Measurements from ENCODE around the gene CLCN1. TPM values are rescaled to one million over a fixed set of nuclear protein-coding genes. Genes with fewer than 3 reads are reported as not detected.

The CLCN1 gene
- total RNA-seq = not detected in 2 replicates

DNA sequence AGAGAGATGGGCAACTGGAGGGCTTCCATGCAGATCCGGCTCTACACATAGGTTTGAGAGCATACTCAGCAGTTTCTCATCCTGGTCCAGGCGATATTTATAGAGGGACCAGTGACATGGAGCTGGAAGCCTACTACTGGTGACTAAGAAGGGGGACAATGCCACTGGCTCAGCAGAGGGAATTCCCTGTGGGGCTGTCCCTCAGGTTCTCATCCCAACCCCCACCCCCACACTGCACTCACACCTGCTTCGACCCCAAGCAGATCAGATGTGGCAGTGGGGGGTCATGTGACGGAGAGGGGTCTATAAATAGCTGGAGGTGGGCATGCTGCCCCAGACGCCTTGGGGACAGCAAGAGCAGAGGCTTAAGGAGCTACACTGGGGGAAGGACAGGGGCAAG is at the start of gene CLCN1:
Gene CLCN1, plus strand, starts transcription at position 336 of the 400 bp plus-strand sequence. CDS start 102 bp downstream, outside the sequence.

GRCh38 chr7:143284591-143285469 is 31.1 kb upstream of the CLCN1 start, which contains the start of gene TMEM139:
TSS of gene TMEM139 (plus strand) at chr7:143284958. CDS start at chr7:143285958, 1,000 bp downstream.

DNA sequence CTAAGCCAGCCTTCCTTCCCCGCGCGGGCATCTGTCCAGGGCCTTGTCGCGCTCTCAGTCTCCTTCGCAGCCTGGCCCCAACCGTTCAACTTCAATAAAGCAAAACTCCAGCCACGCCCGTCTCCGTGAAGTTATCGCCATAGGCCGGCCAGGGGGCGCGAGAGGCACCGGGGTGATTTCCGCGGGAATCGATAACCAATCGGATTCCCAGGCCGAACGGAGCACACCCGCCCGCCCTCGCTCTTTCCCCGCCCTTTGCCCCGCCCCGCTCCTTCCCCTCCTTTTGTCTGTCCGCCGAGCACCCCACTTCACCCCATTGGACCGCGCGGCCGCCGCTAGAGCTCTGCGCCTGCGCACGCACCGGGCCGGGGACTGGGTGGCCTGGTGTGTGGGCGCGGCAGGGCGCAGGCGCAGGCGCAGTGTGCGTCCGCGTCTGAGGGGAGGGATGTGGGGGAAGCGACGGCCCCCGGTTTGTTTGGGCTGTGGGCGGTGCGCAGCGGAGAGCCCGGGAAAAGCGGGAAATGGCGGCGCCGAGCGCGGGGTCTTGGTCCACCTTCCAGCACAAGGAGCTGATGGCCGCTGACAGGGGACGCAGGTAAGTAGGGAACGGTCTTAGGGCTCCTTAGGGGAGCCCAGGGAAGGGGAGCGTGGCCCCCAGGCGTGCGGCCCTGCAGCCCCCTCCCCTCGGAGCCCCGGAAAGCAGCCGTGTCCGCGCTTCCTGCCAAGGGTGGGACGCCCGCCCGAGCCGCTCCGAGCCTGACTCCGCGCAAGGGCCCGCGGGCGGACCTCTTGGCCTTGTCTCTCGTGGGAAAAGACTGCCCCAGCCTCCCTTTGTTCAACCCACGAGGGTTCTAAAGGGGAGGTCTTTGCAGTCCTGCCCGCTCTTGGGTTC is 27.7 kb upstream of the CLCN1 start, which contains the start of gene CASP2:
Gene CASP2, plus strand, starts transcription at position 417 of the 892 bp plus-strand sequence. Its CDS starts 105 bp downstream, at position 522.

GRCh38 chr7:143362131-143363015 is 46.5 kb downstream of the CLCN1 start, which contains the start of gene FAM131B:
TSS of gene FAM131B (minus strand) at chr7:143362713. CDS start at chr7:143362603, 110 bp downstream.

GRCh38 chr7:143380646-143381426 is 64.9 kb downstream of the CLCN1 start, which contains the start of gene ZYX:
TSS of gene ZYX (plus strand) at chr7:143381345. CDS start at chr7:143381572, 227 bp downstream.

Other genes starting within 250 kb of the CLCN1 start
- gene PIP, start 184.0 kb upstream of the CLCN1 start, total RNA-seq = not detected in 2 replicates
- gene TAS2R39, start 132.7 kb upstream of the CLCN1 start, total RNA-seq = not detected in 2 replicates
- not detected in 2 replicates for gene TAS2R40, start 94.1 kb upstream of the CLCN1 start, total RNA-seq
- gene GSTK1, start 52.7 kb upstream of the CLCN1 start, total RNA-seq = 66.7 and 80.7 TPM in 2 replicates
- gene TMEM139, start 31.2 kb upstream of the CLCN1 start, total RNA-seq = 0.19 TPM in 1 of 2 replicates, not detected in the other
- 13.4 and 36.1 TPM in 2 replicates for gene CASP2, start 27.8 kb upstream of the CLCN1 start, total RNA-seq
- 0.44 and 0.49 TPM in 2 replicates for gene FAM131B, start 46.6 kb downstream of the CLCN1 start, total RNA-seq
- 18.3 and 64.6 TPM in 2 replicates for gene ZYX, start 65.2 kb downstream of the CLCN1 start, total RNA-seq
- gene EPHA1, start 92.7 kb downstream of the CLCN1 start, total RNA-seq = not detected in 2 replicates
- gene TAS2R60, start 127.3 kb downstream of the CLCN1 start, total RNA-seq = 0.16 TPM in 1 of 2 replicates, not detected in the other
- not detected in 2 replicates for gene TAS2R41, start 161.8 kb downstream of the CLCN1 start, total RNA-seq

Measured in bladder microvascular endothelial cell (primary cell).